ENCODE measurements around the gene NHLRC1. TPM values are rescaled to one million over a fixed set of nuclear protein-coding genes. Genes with fewer than 3 reads are reported as not detected.

NHLRC1 gene
- total and polyA plus RNA-seq, 10 of the 15 experiments (the other 5 are each of a cell fraction or from before 2014, with no cell fraction given) = 0.04 to 0.22 (median 0.12) TPM; not detected in 2

DNA sequence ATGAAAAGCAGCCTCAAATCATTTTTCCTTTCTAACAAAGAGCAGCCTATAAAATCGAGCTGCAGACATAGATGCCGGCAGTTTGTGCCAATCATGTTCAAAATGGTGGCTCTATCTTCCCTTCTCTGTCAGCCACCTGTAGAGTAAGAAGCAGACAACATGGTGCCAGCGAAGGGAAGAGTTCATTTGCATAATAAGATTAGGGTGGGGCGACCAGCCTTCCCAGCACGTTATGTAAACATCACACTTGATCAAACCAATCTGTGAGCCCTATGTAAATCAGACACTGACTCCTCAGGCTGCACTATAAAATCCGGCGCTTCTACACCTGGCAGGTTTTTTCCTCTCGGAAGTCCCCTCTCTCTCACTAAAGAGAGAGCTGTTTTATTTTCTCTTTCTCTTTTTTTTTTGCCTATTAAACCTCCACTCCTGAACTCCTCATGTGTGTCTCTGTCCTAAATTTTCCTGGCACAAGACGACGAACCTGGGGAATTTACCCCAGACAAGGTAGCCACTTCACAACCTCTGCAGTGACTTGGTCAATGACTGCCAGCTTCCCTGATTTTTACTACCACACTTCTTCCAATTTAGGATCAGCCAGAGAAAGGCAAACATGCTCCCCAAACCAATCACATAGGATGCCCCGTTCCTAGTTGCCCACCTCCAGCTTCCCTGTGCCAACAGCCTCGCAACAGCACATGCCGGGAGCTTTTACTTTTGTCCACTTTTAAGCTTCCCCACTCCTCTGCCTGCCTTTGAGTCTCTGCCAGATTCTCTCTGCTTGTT, 19.5 kb upstream of the NHLRC1 start:
- SMC1A ChIA-PET (ENCODE audit: uncharacterized antibody, unreplicated experiment) = interaction anchor here (0.8 kb wide), 1 partner anchor 20 kb away, joined by 6 read pairs; the partner anchor contains the start of gene NHLRC1
- POLR2A ChIA-PET = no interaction called here
- TF ChIP-seq SRF (IDR thresholded peaks at IDR 0.05; ENCODE audit: low read depth in 2 of 2, low read length in 2 of 2) (no peak), TCF7 (IDR thresholded peaks at IDR 0.05; ENCODE audit: borderline replicate concordance) (no peak), ZNF24 (IDR thresholded peaks at IDR 0.05) (no peak), MEF2B (IDR thresholded peaks at IDR 0.05; ENCODE audit: partially characterized antibody, poor library complexity, severe bottlenecking) (no peak), NR2C1 (IDR thresholded peaks at IDR 0.05) (no peak), EP300 (IDR thresholded peaks at IDR 0.05; ENCODE audit: borderline replicate concordance in 1 of 2, control insufficient read depth in 1 of 2, low read depth in 2 of 2, low read length in 2 of 2) (no peak), NR2C2 (IDR thresholded peaks at IDR 0.05; ENCODE audit: borderline replicate concordance, control insufficient read depth, insufficient read length, low read depth) (no peak), GABPA (IDR thresholded peaks at IDR 0.05; ENCODE audit: low read depth) (no peak), EED (IDR thresholded peaks at IDR 0.05; ENCODE audit: low read depth) (no peak), SMARCA5 (IDR thresholded peaks at IDR 0.05) (no peak)
- TF ChIP-seq, protein P1, sequence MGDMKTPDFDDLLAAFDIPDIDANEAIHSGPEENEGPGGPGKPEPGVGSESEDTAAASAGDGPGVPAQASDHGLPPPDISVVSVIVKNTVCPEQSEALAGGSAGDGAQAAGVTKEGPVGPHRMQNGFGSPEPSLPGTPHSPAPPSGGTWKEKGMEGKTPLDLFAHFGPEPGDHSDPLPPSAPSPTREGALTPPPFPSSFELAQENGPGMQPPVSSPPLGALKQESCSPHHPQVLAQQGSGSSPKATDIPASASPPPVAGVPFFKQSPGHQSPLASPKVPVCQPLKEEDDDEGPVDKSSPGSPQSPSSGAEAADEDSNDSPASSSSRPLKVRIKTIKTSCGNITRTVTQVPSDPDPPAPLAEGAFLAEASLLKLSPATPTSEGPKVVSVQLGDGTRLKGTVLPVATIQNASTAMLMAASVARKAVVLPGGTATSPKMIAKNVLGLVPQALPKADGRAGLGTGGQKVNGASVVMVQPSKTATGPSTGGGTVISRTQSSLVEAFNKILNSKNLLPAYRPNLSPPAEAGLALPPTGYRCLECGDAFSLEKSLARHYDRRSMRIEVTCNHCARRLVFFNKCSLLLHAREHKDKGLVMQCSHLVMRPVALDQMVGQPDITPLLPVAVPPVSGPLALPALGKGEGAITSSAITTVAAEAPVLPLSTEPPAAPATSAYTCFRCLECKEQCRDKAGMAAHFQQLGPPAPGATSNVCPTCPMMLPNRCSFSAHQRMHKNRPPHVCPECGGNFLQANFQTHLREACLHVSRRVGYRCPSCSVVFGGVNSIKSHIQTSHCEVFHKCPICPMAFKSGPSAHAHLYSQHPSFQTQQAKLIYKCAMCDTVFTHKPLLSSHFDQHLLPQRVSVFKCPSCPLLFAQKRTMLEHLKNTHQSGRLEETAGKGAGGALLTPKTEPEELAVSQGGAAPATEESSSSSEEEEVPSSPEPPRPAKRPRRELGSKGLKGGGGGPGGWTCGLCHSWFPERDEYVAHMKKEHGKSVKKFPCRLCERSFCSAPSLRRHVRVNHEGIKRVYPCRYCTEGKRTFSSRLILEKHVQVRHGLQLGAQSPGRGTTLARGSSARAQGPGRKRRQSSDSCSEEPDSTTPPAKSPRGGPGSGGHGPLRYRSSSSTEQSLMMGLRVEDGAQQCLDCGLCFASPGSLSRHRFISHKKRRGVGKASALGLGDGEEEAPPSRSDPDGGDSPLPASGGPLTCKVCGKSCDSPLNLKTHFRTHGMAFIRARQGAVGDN (IDR thresholded peaks at IDR 0.05) = no peak
- TF ChIP-seq, protein P2, sequence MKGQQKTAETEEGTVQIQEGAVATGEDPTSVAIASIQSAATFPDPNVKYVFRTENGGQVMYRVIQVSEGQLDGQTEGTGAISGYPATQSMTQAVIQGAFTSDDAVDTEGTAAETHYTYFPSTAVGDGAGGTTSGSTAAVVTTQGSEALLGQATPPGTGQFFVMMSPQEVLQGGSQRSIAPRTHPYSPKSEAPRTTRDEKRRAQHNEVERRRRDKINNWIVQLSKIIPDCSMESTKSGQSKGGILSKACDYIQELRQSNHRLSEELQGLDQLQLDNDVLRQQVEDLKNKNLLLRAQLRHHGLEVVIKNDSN (IDR thresholded peaks at IDR 0.05; ENCODE audit: borderline replicate concordance, extremely low read length, insufficient read depth, low read depth, low read length) = no peak
- TF ChIP-seq, protein P3, sequence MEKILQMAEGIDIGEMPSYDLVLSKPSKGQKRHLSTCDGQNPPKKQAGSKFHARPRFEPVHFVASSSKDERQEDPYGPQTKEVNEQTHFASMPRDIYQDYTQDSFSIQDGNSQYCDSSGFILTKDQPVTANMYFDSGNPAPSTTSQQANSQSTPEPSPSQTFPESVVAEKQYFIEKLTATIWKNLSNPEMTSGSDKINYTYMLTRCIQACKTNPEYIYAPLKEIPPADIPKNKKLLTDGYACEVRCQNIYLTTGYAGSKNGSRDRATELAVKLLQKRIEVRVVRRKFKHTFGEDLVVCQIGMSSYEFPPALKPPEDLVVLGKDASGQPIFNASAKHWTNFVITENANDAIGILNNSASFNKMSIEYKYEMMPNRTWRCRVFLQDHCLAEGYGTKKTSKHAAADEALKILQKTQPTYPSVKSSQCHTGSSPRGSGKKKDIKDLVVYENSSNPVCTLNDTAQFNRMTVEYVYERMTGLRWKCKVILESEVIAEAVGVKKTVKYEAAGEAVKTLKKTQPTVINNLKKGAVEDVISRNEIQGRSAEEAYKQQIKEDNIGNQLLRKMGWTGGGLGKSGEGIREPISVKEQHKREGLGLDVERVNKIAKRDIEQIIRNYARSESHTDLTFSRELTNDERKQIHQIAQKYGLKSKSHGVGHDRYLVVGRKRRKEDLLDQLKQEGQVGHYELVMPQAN (conservative IDR thresholded peaks at IDR 0.05) = no peak
- TF ChIP-seq, protein P4, sequence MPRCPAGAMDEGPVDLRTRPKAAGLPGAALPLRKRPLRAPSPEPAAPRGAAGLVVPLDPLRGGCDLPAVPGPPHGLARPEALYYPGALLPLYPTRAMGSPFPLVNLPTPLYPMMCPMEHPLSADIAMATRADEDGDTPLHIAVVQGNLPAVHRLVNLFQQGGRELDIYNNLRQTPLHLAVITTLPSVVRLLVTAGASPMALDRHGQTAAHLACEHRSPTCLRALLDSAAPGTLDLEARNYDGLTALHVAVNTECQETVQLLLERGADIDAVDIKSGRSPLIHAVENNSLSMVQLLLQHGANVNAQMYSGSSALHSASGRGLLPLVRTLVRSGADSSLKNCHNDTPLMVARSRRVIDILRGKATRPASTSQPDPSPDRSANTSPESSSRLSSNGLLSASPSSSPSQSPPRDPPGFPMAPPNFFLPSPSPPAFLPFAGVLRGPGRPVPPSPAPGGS (IDR thresholded peaks at IDR 0.05; ENCODE audit: borderline replicate concordance, insufficient read depth, low read depth, low read length, poor library complexity, severe bottlenecking) = no peak
- DNase-seq (ENCODE audit: low read depth, low spot score) (no peak), FAIRE-seq (no peak), ATAC-seq (no peak)
- H3K27ac ChIP-seq (ENCODE audit: control insufficient read depth, insufficient read depth) = no peak overlapping the region
- H3K9me3 ChIP-seq (replicated peaks; ENCODE audit: control insufficient read depth, insufficient read depth, low read length) = no peaks in the 10 kb centered on the region
- H3K4me1 ChIP-seq (ENCODE audit: control insufficient read depth, insufficient read depth, low read length) = no peaks in the 10 kb centered on the region
- in situ Hi-C loops (cut with MboI) = no loop called here
- no peaks in the 10 kb centered on the region for H3K27me3 ChIP-seq (replicated peaks in 1 of 2; ENCODE audit: control insufficient read depth in 2 of 2, insufficient read depth in 2 of 2, low read length in 1 of 2)
- H3K36me3 ChIP-seq (ENCODE audit: control insufficient read depth in 2 of 2, insufficient read depth in 2 of 2, low read length in 1 of 2) = peaks cover 0 to 5% of the 10 kb centered on the region in 2 experiments; a peak in 2 of 4 replicates
- RAD21 ChIA-PET (ENCODE audit: unreplicated experiment) = no interaction called here
- BruUV-seq (replicated peaks) = no TSS peak
- WGBS (ENCODE audit: insufficient coverage, insufficient replicate concordance, low lambda C conversion rate, missing lambda C conversion rate) = 84% methylated on average over 13 of the region's 13 CpGs
- CTCF ChIA-PET = interaction anchor here (0.7 kb wide), 1 partner anchor 496 kb away, joined by 4 read pairs; no protein-coding TSS in a partner anchor
- H3K79me2 ChIP-seq (ENCODE audit: control insufficient read depth, insufficient read depth, low read length) = no peaks in the 10 kb centered on the region
- H4K20me1 ChIP-seq (ENCODE audit: control insufficient read depth, insufficient read depth) = no peaks in the 10 kb centered on the region
- H3K9ac ChIP-seq (ENCODE audit: control insufficient read depth, insufficient read depth, low read length) = no peak overlapping the region
- no peak overlapping the region for H2AFZ ChIP-seq (ENCODE audit: control insufficient read depth, low read depth, low read length)
- H3K4me2 ChIP-seq (ENCODE audit: control insufficient read depth, insufficient read depth) = no peak overlapping the region
- no peak overlapping the region for H3K4me3 ChIP-seq
- intact Hi-C loops (cut with micrococcal nuclease; ENCODE audit: unreplicated experiment) = no loop called here

Measured in GM12878 (cell line).